A673 (cell line): ENCODE measurements around the gene PIM3. TPM values are rescaled to one million over a fixed set of nuclear protein-coding genes. Genes with fewer than 3 reads are reported as not detected.

Experiments used
- BruUV-seq: library from RNA; stranded (reverse); fragments of 400-500 nt; replicated peaks from 2 replicates; lab custom pipeline; 2021; lab: Mats Ljungman, UMichigan
- CTCF ChIA-PET: fragments of 300-600 bp; sonication (Branson Sonifier 250); formaldehyde crosslinking; loops from one replicate; lab custom pipeline; 2022; ENCODE audit warnings: antibody characterized with exemption; lab: Charles Lee
- POLR2A ChIA-PET: fragments of 300-600 bp; sonication (Branson Sonifier 250); formaldehyde crosslinking; loops from one replicate; lab custom pipeline; 2022; ENCODE audit warnings: antibody characterized with exemption; ENCODE audit not compliant: low non-redundant PET; lab: Charles Lee
- DNase-seq: peaks from one replicate; pipeline ENCODE4 v3.0.0-alpha.2; 2015; ENCODE audit warnings: low spot score
- H3K27ac ChIP-seq: fragments of 200-600 bp; sonication (generic); 2 replicates; pipeline ENCODE4 v1.5.1; 2016; ENCODE audit warnings: mixed run types, low read depth, mild to moderate bottlenecking, mixed read lengths, antibody characterized with exemption, low read length; ENCODE audit not compliant: poor library complexity, severe bottlenecking
- H3K27me3 ChIP-seq: fragments of 200-600 bp; sonication (generic); replicated peaks from 2 replicates; pipeline ENCODE4 v1.6.1; 2017; ENCODE audit warnings: mixed run types, low read depth, mild to moderate bottlenecking, mixed read lengths, antibody characterized with exemption, low read length; ENCODE audit not compliant: insufficient read depth, poor library complexity
- H3K36me3 ChIP-seq: fragments of 200-600 bp; sonication (generic); 2 replicates; pipeline ENCODE4 v1.6.1; 2016; ENCODE audit warnings: mixed run types, mild to moderate bottlenecking, mixed read lengths, antibody characterized with exemption, low read length; ENCODE audit not compliant: insufficient read depth, poor library complexity, severe bottlenecking
- H3K4me1 ChIP-seq: fragments of 200-600 bp; sonication (generic); 2 replicates; pipeline ENCODE4 v1.6.1; 2017; ENCODE audit warnings: mixed run types, mild to moderate bottlenecking, mixed read lengths, antibody characterized with exemption, low read length; ENCODE audit not compliant: insufficient read depth, poor library complexity, severe bottlenecking
- H3K4me3 ChIP-seq: fragments of 200-600 bp; sonication (generic); 2 replicates; pipeline ENCODE4 v1.5.1; 2016; ENCODE audit warnings: low read depth, mixed run types, mild to moderate bottlenecking, mixed read lengths, low read length; ENCODE audit not compliant: poor library complexity, severe bottlenecking
- H3K9me3 ChIP-seq: fragments of 200-600 bp; sonication (generic); 2 replicates; pipeline ENCODE4 v1.6.1; 2016; ENCODE audit warnings: mixed run types, low read depth, mild to moderate bottlenecking, mixed read lengths, antibody characterized with exemption, low read length; ENCODE audit not compliant: poor library complexity, severe bottlenecking
- CTCF ChIP-seq: fragments of 300-800, 200-600 bp; sonication (generic); conservative IDR thresholded peaks from 2 replicates; pipeline ENCODE4 v1.5.1; 2017; ENCODE audit warnings: low read depth, mild to moderate bottlenecking, antibody characterized with exemption, low read length, moderate library complexity, mixed read lengths
- EZH2 ChIP-seq: fragments of 200-600 bp; sonication (generic); IDR thresholded peaks from 2 replicates; pipeline ENCODE4 v1.6.1; 2017; ENCODE audit warnings: borderline replicate concordance, low read depth, mild to moderate bottlenecking, mixed read lengths, antibody characterized with exemption, low read length; ENCODE audit not compliant: poor library complexity, severe bottlenecking
- intact Hi-C: fragments of 100-400 bp; cut with micrococcal nuclease; formaldehyde crosslinking; loops from one replicate; pipeline ENCODE4 v1.10.0; 2022; ENCODE audit not compliant: unreplicated experiment
- total RNA-seq: library from RNA; stranded (reverse); gene quantifications from 2 replicates; pipeline ENCODE4 v1.2.3, GENCODE V29; 2021

PIM3 gene
- total RNA-seq, 1 experiment from 2014 or later = 71.3 TPM

DNA sequence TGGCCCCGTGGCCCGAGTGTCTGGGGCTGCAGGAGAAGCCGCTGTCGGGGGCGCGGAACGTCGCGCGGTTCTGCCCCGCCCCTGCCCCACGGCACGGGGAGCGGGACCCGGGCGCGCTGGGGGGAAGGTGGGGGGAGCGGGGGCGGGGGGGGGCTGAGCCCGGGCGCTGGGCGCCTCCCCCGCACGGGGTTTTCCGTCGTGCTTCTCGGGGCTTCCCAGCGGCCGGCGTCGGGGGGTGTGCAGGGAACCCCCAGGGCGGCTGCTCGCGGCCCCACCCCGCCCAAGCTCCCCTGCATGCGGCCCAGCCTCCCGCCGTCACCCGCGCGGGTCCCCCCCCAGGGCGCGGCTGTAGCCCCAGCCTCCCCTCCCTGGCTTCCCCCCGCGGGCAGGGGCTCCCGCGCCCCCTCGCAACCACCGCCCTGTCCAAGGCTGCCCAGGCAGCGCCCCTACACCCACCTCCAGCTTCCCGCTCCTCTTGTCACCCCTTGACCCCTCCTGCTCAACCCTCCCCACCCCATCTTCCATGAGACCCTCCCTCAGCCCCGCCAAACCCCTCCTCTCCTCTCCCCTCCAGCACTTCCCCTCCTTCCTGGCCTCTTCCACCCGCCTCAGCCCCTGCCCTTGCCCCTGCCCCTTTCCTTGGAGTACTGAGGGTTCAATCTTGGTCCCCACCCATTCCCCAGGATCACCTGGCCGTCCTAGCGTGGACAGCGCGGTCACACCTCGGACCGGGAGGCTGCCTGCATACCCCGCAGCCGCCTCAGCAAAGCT lies 50.3 kb downstream of the PIM3 start:
- Histone ChIP-seq H3K27ac (no peak overlapping the region), H3K4me3 (peak overlapping the region; percentile 29), H3K9me3 (no peaks in the 10 kb centered on the region), H3K27me3 (no peaks in the 10 kb centered on the region), H3K4me1 (peaks cover 11% of the 10 kb centered on the region), H3K36me3 (no peaks in the 10 kb centered on the region)
- no TSS peak for BruUV-seq
- POLR2A ChIA-PET = interaction anchor here (0.9 kb wide), 1 partner anchor 140 kb away, joined by 7 read pairs; no protein-coding TSS in a partner anchor
- intact Hi-C loops = no loop called here
- CTCF ChIA-PET = interaction anchor here (1.0 kb wide), 1 partner anchor 19 kb away, joined by 3 read pairs; no protein-coding TSS in a partner anchor
- TF ChIP-seq EZH2 (no peak), CTCF (no peak)
- DNase-seq = no peak

DNA sequence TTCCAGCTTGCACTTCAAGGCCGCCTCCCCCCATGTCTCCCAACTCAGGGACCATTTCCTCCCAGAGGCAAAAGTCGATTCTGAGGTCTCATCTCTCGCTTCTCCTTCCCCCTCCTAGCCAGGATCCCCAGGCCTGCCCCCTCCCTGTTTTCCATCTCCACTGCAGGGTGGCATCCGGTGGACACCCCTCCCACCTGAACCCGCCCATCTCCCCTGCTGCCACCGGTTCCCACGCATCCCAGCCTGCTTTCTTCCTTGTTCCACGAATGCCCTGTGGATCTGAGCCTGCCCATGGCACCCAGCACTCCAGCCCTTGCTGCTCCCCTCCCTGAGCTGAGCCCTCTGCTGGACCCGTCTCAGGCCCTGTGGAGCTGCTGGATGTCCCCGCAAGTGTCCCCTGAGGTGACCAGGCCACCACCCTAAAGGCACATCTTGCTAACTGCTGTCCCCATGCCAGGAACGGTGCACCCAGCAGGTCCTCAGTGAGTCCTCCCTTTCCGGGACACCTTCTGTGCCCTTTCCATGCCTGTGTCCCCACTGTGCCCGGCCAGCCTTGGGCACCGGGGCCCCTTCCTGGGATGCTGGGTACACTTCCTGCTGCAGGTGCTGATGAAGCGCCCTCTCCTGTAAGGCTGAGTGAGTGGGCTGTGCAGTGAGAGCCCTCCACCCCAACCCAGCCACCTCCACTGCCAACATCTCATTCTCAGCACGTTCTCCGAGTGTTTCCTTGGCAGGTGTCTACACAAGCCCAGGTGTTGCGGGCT lies 51.1 kb downstream of the PIM3 start:
- Histone ChIP-seq H3K4me3 (peak overlapping the region; percentile 29), H3K27me3 (no peaks in the 10 kb centered on the region), H3K9me3 (no peaks in the 10 kb centered on the region), H3K4me1 (peaks cover 11% of the 10 kb centered on the region), H3K27ac (no peak overlapping the region), H3K36me3 (no peaks in the 10 kb centered on the region)
- intact Hi-C loops = no loop called here
- peak; percentile 60 for DNase-seq
- no TSS peak for BruUV-seq
- ChIA-PET CTCF (interaction anchor here (1.0 kb wide), 1 partner anchor 19 kb away, joined by 3 read pairs; no protein-coding TSS in a partner anchor), POLR2A (no interaction called here)
- TF ChIP-seq CTCF (no peak), EZH2 (no peak)

- TF ChIP-seq EZH2 = no peak
- no peak for TF ChIP-seq CTCF
- CTCF ChIA-PET = interaction anchor here (0.7 to 1.6 kb wide), 2 partner anchors 18 to 1492 kb away, joined by 4 to 10 read pairs; no protein-coding TSS in a partner anchor
- peak; percentile 37 for DNase-seq
- no peaks in the 10 kb centered on the region for H3K9me3 ChIP-seq
- no peaks in the 10 kb centered on the region for H3K36me3 ChIP-seq
- no peaks in the 10 kb centered on the region for H3K27me3 ChIP-seq
- H3K4me3 ChIP-seq = no peak within 1 kb of the TSS
- POLR2A ChIA-PET = no interaction called here
- peaks cover 11% of the 10 kb centered on the region for H3K4me1 ChIP-seq
- H3K27ac ChIP-seq = no peak within 1 kb of the TSS
- no TSS peak for BruUV-seq
- intact Hi-C loops = no loop called here
Measured at GRCh38 chr22:50012211-50013181, 51.9 kb downstream of the PIM3 start, which contains the start of gene IL17REL. IL17REL (minus strand) TSS chr22:50012765; CDS start chr22:50012646, 119 bp downstream.
